ENCODE data around the gene ITM2B.

ITM2B gene

DNA sequence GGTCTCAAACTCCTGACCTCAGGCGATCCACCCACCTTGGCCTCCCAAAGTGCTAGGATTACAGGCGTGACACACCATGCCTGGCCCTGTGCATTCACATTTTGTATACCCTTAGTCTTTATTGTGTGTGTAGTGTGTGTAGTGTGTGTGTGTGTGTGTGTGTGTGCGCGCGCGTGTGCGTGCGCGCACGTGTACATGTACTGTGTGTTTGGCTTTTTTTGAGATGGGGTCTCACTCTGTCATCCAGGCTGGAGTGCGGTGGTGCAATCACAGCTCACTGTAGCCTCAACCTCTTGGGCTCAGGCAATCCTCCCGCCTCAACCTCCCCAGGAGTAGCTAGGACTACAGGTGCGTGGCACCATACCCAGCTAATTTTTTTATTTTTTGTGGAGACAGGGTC lies 22.1 kb downstream of the ITM2B start:
- no peak for FAIRE-seq
- no peak for DNase-seq (ENCODE audit: insufficient read length, low spot score)

DNA sequence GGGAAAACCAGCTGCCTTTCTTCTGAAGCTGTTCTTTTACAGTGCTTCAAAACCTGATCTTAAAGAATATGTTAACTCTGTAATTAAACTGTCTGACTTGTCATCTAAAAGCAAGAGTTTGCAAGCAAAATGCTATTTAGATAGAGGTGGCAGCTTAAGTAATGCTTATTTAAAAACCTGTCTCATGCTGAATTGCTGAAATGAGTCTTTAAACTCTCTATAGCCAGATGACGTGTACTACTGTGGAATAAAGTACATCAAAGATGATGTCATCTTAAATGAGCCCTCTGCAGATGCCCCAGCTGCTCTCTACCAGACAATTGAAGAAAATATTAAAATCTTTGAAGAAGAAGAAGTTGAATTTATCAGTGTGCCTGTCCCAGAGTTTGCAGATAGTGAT lies 22.9 kb downstream of the ITM2B start:
- DNase-seq (ENCODE audit: insufficient read length, low spot score), result no peak
- no peak for FAIRE-seq

GRCh38 chr13:48258002-48258401 lies 25.0 kb downstream of the ITM2B start:
- no peak for FAIRE-seq
- no peak for DNase-seq (ENCODE audit: insufficient read length, low spot score)

GRCh38 chr13:48258430-48258829 lies 25.4 kb downstream of the ITM2B start:
- DNase-seq (ENCODE audit: insufficient read length, low spot score) (no peak), FAIRE-seq (no peak)

- FAIRE-seq, result no peak
- no peak for DNase-seq (ENCODE audit: insufficient read length, low spot score)
These were observed 28.0 kb downstream of the ITM2B start for GRCh38 chr13:48260970-48261369.

DNA sequence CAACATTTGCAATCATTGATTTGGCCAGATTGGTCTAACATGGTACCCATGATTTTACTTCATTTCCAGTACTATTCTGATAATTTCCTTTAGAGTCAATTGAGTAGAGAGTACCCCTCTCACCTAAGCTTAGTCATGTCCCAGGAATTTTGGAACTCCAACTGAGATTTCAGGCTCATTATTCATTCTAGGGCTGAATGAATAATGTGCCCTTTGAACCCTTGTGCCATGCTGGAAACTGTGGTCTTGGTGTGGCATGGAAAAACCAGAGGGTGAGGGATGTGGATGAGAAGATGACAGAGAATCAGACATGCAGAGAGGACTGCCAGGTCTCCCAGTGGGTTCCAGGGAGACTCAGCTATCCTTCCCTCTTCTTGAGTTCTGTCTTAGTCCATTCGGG lies 30.2 kb downstream of the ITM2B start:
- FAIRE-seq, result no peak
- no peak for DNase-seq (ENCODE audit: insufficient read length, low spot score)

- FAIRE-seq (no peak), DNase-seq (ENCODE audit: insufficient read length, low spot score) (no peak)
These were observed 31.1 kb downstream of the ITM2B start for GRCh38 chr13:48264058-48264457.

DNA sequence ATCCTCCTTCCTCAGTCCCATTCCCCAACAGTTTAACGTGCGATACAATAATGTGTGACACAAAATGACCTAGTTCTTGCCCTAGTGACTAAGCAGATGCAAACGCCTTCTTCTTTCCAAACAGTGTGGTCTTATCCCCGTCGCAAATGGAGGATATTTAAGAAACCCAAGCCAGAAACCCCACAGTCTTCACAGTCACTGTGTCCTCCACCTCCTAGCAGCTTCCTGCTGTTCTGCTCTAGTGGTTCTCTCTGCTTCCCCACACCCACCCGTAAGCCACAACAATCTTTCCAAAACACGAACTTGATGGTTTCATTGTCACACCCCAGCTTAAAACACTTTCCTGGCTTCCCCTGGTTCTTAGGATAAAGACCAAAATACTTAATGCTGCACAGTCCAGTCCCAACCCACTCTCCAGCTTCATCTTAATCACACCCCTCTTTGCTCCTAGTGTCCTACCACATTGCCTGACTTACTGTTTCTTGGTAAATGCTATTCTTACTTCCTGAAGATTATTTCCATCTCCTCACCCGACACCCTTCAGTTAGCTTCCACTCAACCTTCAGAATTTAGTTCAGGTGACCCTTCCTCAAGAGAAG lies 32.3 kb downstream of the ITM2B start:
- no peak for DNase-seq (ENCODE audit: insufficient read length, low spot score)
- FAIRE-seq, result no peak

GRCh38 chr13:48266150-48266549 lies 33.1 kb downstream of the ITM2B start:
- no peak for FAIRE-seq

GRCh38 chr13:48266701-48267639 lies 34.0 kb downstream of the ITM2B start:
- no peak for FAIRE-seq
- DNase-seq (ENCODE audit: insufficient read length, low spot score), result peak; percentile 3

More at GRCh38 chr13:48266150-48266549, 33.1 kb downstream of the ITM2B start:
- no peak for DNase-seq (ENCODE audit: insufficient read length, low spot score)

GRCh38 chr13:48268019-48268418 lies 35.0 kb downstream of the ITM2B start:
- FAIRE-seq, result no peak

GRCh38 chr13:48273346-48273745 lies 40.3 kb downstream of the ITM2B start:
- no peak for FAIRE-seq
- no peak for DNase-seq (ENCODE audit: insufficient read length, low spot score)

More at GRCh38 chr13:48268019-48268418, 35.0 kb downstream of the ITM2B start:
- DNase-seq (ENCODE audit: insufficient read length, low spot score), result no peak

GRCh38 chr13:48275507-48275906 lies 42.5 kb downstream of the ITM2B start:
- DNase-seq (ENCODE audit: insufficient read length, low spot score) (no peak), FAIRE-seq (no peak)

GRCh38 chr13:48278806-48279205 lies 45.8 kb downstream of the ITM2B start:
- DNase-seq (ENCODE audit: insufficient read length, low spot score), result no peak
- FAIRE-seq, result no peak

DNA sequence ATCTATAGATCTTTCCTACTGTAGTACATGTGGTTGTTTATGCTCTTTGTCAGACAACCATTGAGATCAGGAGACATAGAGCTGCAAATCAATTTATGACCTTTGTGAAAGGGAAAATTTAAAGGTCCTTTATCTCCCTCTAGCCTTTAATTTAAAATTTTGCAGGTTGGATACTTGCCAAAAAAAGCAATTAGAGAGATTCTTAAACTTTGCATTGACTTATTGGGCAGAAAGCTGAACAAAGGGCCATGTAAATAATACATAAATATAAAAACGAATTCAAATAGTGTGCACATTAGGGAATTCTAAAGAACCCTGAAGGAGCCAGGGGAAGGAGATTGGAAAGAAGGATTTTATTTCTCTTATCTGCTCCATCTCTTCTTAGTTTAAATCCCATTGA lies 48.5 kb downstream of the ITM2B start:
- no peak for FAIRE-seq
- DNase-seq (ENCODE audit: insufficient read length, low spot score), result no peak

DNA sequence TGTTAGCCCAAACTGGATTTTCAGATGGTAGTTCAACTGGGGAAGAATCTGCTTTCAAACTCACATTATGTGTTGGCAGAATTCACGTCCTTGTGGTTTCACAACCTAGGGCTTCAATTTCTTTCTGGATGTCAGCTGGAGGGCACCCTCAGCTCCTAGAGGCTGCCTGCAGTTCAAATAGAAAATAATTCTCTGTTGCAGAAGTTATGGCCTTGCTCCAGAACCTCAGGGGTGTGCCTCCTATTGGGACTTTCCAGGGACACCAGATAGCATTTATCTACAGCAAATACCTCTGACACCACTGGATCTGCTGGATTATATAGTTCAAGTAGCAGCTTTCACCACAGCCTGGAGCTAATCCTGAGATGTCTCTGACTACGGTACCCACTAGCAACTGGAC lies 58.7 kb downstream of the ITM2B start:
- DNase-seq (ENCODE audit: insufficient read length, low spot score) (no peak), FAIRE-seq (no peak)

GRCh38 chr13:48292650-48293049 lies 59.6 kb downstream of the ITM2B start:
- FAIRE-seq (no peak), DNase-seq (ENCODE audit: insufficient read length, low spot score) (no peak)

GRCh38 chr13:48294653-48295052 lies 61.6 kb downstream of the ITM2B start:
- DNase-seq (ENCODE audit: insufficient read length, low spot score) (no peak), FAIRE-seq (no peak)

DNA sequence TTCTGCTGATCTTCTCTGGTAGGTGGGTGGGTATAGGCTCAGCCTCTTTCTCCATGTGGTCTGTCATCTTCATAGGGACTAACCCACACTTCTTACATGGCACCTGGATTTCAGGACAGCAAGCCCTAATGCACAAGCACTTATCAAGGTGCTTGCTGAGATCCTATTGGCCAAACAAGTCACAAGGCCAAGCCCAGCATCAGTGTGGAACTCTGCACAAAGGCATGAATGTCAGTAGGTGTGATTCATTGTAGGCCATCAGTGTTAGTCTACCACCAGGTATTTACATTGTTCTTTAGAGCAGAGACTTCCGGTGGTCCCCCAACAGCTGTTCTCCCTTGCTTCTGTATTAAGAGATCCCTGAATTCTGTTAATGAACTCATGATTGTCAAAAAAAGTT lies 62.3 kb downstream of the ITM2B start:
- FAIRE-seq, result no peak
- DNase-seq (ENCODE audit: insufficient read length, low spot score), result no peak

- FAIRE-seq (no peak), DNase-seq (ENCODE audit: insufficient read length, low spot score) (no peak)
These were observed 63.5 kb downstream of the ITM2B start for GRCh38 chr13:48296528-48296927.

- no peak for FAIRE-seq
- no peak for DNase-seq (ENCODE audit: insufficient read length, low spot score)
These were observed 64.3 kb downstream of the ITM2B start for GRCh38 chr13:48297131-48297786.

GRCh38 chr13:48299591-48299990 lies 66.6 kb downstream of the ITM2B start:
- DNase-seq (ENCODE audit: insufficient read length, low spot score), result no peak
- FAIRE-seq, result no peak
